ACHN (cell line): ENCODE measurements around the gene ARHGEF5.
"Not testable (repeated sequence)": the region's sequence is repeated elsewhere in the genome, so short reads cannot be mapped to it uniquely, and the experiment has no call there.

ENCODE experiments used
- DNase-seq: peaks from one replicate; pipeline ENCODE4 v3.0.0-alpha.2; 2015
- in situ Hi-C: cut with HindIII; loops from 2 replicates; pipeline ENCODE4 v1.10.0; 2017; ENCODE audit warnings: low sequenced_read_pairs, low pct_ligation_motif_present, low pct_unique_long_range_greater_than_20kb

The ARHGEF5 gene

DNA sequence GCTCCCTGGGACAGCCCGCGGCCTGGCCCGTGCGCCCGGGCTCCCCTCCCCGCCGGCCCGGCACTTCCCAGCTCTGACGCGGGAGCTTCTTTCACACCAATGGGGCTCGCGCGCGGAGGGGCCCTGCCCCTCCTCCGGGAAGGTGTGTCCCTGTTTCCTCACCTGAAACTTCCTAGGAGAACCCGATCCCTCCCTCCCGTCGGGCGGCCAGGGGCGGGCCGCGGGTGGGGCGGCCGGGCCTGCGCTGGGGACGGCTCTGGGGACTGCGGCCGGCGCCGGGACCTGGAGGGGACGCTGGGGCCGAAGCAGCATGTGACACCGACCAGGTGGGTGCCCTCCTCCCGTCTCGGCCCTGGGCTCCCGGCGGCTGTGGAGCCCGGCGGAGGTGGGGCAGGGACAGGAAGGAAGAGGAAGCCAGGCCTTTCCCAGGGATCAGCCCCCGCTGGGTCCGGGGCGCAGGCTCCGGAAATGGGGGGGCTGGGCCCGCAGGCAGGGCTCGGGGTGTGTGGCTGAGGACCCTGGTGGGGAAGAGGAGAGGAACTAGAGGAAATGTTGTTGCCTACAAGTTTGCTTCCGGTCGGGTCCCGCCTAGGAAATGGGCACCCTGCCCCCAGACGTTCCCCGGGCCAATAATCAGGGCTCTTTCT lies at the start of gene ARHGEF5:
ARHGEF5 (plus strand) TSS at position 227 of the 647 bp plus-strand sequence. CDS start 7,268 bp downstream, outside the sequence.
- in situ Hi-C loops, DNase-seq: not testable (repeated sequence)

DNA sequence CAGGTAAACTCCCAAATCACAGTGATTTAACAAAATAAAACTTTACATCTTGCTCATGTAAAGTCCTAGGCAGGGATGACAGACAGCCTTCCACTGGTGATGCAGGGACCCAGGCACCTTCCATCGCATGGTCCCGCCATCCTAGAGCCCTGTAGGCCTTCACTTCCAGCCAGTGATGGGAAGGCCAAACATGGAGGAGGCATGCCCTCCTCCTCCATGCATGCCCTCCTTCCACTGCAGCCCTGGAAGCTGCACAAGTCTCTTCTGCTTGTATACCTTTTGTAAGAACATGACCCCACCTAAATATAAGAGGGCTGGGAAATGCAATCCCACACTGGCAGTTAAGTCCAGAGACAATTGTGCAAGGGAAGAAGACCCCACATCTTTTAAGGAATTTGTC lies 45.5 kb upstream of the ARHGEF5 start:
- DNase-seq, in situ Hi-C loops: not testable (repeated sequence)

DNA sequence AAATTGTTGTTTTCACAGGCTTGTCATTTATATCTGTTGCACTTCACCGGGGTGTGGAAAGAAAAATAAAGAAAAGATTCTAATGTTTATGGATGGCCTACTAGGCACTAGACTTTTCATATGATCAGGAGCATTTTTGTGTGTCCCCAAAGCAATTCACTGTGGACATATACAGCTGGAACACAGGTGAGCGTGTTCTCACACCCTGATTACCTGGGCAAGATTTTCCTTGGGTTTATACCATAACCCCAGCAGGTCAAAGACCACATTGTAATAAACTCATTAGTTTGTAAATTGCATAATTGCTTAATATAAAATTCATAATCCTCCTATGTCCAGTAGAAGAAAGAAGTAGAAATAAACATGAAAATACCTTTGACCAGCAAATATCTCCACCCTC lies 44.0 kb upstream of the ARHGEF5 start:
- DNase-seq, in situ Hi-C loops: not testable (repeated sequence)

DNA sequence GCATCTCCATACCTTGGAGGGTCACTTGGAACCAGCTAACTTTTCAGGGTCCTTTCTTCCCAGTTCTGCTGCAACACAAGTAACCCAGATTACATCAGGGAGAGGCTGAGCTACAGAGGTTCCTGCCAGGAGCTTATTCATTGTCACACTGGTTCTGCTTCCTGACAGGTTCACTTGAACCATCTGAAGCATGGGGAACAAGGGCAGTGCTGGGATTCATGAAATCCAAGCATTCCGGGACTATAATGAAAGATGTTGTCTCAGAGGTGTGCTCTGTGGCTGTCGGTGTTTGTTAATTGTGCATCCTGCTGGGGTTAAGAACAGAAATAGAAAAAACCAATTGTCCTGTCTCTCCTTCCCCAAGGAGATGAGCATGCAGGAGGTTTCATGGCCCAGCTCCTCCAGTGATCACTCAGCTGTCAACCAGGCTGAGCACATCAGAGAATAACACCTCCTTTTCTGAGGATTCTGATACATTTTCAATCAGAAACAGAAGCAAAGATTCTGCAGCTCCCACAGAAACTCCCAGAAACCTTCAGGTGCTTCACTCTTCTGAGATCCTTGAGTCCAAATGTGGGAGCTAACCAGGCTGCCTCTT lies 43.2 kb upstream of the ARHGEF5 start, which contains the start of gene OR2A1:
OR2A1 (plus strand) TSS at position 548 of the 598 bp plus-strand sequence. CDS start 5,706 bp downstream, outside the sequence.
- DNase-seq, in situ Hi-C loops: not testable (repeated sequence)

DNA sequence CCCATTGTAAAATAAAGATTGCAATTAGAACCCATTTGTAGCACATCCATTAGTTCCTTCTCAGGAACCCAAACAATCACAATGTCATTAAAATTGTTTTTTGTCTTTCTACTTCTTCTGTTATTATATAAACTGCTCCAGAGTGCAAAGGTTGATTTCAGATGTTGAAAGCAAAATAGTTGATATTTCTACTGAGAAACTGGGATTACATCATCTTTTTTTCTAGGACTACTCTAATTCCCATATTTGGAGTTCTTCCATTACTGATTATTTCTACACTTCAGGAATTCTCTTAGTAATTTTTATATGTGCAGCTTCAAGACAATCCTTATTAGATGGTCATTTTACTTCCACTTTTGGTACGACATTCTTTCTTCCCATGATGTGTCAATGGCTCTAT lies 37.7 kb upstream of the ARHGEF5 start:
- DNase-seq, in situ Hi-C loops: not testable (repeated sequence)

DNA sequence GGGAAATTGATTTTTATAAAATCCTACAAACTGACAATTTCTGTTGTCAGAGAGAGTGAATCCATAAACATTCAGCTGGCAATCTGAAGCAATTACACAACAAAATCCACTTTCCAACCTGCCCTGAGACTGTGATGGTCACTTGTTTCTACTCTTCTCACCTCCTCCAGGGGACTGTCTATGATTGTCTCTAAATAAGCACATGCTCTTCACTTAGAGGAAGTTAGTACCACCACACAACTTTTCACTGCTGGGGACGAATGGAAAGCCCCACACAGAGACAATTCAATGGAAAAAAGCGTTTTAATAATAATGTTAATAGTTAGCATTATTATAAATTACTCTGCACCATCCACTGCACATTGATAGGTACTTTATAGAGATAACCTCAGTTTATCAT lies 35.7 kb upstream of the ARHGEF5 start:
- in situ Hi-C loops, DNase-seq: not testable (repeated sequence)

DNA sequence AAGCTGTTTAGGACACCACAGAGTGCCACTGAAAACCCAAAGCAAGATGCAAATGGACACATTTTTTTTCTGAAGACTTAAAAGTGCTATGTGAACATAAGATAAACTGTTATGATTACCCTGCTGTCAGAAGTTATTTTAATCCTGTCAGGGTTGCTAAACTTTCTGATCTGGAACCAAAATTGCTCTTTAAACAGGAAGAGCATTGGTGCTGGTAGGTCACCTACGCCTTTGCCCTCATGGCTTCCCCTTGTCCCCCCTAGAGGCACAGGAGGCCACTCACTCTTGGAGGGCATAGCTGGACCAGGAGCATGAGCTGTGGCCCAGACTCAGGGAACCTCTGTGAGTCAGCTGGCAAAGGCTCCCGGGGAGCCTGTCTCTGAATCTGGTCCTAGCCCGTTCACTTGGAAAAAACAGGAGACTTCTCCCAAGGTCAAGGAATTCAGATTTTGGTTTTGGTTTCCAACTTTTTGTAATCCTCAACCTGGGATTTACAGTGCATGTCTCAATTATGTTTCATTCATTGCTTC lies 33.5 kb upstream of the ARHGEF5 start:
- in situ Hi-C loops, DNase-seq: not testable (repeated sequence)

DNA sequence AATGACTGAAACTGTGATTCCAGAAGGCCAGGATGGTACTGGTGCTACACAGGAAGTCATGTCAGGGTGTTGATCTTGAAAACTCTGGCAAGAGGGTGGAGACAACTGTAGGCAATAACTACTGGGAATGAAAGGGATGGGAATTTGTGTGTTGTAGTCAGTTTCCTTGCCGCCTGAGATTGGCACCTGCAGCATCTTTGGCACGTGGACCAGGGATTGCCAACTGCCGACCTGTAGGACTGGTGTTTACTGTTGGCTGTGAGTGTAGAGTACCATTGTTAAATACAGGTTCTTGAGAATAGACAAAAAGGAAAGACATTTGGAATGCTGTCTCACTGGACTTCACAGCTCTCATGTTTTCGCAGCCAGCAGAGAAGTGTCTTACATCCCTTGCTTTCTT lies 31.8 kb upstream of the ARHGEF5 start:
- in situ Hi-C loops = not testable (repeated sequence)

DNA sequence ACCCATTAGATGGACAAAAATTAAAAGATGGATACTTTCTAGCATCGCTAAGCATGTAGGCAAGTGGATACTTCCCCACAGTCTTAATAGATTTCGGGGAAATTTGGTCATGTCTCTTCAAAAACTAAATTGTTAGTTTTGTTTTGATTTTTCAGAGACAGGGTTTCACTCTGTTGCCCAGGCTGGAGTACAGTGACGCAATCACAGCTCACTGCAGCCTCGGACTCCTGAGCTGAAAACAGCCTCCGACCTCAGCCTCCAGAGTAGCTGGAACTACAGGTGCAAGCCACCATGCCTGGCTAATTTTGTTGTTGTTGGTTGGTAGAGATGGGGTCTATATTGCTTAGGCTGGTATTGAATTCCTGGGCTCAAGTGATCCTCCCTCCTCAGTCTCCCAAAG lies 29.3 kb upstream of the ARHGEF5 start:
- DNase-seq, in situ Hi-C loops: not testable (repeated sequence)

More for the DNA sequence above, 31.8 kb upstream of the ARHGEF5 start:
- DNase-seq = not testable (repeated sequence)

DNA sequence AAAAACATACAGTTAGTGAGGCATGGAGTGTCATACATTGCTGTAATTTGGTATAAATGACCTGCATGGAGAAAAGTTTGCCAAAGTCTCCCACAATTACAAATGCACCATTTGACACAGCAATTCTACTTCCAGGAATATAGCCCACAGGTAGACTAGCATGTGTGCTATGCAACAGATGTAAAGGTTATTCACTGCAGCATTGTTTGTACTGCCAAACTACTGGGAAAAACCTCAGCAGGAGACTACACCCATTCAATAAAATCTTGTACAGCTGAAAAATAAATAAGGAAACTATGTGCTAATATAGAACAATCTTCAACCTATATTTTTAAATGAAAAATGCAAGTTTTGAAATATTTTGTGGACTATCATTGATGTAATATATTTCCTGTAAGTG lies 25.2 kb upstream of the ARHGEF5 start:
- in situ Hi-C loops, DNase-seq: not testable (repeated sequence)

DNA sequence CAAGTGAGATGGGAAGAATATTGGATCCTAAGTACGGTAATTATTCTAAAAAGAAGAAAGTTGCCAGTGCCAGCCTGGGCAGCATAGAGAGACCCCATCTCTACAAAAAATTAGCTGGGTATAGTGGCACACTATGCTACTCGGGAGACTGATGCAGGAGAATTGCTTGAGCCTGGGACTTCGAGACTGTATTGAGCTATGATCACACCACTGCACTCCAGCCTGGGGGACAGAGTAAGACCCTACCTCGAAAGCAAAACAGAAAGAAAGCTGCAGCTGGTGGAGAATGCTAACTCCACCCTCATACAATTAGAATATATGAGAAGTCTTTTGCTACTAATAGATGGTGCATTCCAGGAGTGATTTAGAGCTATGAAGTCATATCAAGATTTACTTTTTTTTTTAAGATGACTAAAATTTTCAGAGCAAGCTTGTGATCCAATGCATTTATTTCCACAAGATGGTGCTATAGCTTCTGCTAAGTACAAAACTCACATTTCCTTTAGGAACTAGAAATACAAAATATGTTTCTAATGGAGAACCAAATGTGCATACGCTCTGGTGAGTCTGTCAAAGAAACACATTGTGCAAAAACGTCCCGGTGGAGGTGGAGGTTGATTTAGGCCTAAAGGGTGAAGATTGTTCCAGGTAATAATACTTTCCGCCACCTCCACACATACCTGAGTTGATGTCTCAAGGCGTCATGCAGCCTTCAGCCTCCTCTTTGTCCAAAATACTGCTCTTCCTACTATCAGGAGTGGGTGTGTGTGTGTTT lies 23.8 kb upstream of the ARHGEF5 start:
- DNase-seq, in situ Hi-C loops: not testable (repeated sequence)

DNA sequence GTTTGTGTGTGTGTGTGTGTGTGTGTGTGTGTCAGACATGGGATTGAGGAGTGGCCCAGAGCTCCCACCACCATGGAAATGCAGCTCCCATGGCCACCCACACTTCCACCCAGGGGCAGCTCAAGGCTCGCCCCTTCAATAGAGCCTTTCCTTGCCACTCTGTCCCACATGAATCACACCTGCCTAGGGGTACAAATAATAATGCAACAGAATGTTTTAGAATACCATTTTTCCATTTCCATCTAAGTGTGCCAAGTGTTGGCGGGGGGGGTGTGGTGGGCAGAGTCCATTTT lies 23.3 kb upstream of the ARHGEF5 start:
- in situ Hi-C loops, DNase-seq: not testable (repeated sequence)

DNA sequence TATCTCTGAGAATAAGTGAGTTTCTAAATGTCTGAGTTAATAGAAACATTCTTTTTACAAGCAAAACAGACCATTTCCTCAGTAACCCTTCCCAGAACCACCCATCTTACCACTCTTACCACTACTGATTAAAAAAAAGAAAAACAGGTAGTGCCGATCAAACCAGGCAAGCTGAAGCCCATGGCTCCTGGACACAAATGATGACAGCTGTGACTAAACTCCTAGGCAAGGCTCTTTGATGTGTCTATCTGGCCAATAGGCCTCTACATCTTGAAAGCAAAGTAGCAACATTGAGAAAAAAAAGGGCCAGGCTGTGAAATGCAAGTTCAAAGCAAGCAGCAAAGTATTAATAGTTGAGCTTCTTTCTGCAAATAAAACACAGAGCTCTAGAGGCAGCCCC lies 6.6 kb upstream of the ARHGEF5 start:
- DNase-seq, in situ Hi-C loops: not testable (repeated sequence)

DNA sequence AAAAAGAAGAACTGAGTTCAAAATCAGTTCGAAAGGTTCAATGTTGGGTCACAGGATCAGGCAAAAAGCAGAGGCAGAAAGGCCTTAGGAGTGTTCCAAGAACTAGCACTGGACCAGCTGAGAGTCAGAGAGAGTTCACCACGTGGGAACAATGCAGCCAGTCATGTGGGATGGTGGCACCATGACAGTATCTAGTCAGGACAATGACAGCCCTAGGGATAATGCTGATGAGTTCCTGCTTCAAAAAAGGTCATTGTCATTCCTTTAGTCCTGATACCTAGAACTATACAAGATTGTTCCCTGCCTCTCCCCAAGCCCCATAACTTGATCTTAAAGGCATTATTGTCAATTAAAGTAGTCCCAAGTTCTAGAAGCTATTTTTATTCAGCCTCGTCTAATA lies 3.5 kb upstream of the ARHGEF5 start:
- in situ Hi-C loops, DNase-seq: not testable (repeated sequence)

DNA sequence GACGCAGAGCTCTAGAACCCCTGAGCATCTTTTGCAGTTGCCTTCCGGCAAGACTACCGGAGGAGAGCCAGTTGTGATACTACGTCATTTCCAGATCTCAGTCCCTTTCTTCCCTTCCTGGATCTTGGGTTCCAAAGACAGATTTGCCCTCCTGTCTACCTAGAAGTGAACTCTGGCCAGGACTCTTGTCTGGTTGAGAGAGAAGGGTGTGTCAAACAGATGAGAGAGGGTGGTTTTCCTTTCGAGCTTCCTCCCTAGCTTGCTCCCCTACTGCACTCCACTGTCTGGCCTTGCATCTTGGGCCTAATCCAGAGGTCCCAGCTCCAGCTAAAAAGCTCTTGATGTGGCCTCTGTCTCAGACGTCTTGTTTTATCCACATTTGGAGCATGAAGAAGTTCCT lies 983 bp downstream of the ARHGEF5 start:
- DNase-seq, in situ Hi-C loops: not testable (repeated sequence)

DNA sequence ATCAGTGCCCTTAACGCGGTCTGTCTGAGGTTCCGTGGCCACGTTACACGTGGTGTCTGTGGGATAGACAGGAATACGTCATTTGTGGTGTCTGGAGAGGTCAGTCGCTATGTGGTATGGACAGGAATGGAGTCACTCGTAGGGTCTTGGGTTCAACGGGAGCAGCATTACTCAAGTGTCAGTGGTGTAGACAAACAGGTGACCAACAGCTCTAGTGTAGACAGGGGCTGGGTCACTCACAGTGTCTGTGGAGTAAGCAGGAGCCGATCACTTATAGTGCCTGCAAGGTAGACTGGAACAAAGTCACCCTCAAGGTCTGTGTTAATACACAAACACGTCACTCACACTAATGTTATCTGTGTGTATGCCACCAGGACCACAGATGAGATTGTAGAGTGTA lies 1.7 kb downstream of the ARHGEF5 start:
- in situ Hi-C loops, DNase-seq: not testable (repeated sequence)

DNA sequence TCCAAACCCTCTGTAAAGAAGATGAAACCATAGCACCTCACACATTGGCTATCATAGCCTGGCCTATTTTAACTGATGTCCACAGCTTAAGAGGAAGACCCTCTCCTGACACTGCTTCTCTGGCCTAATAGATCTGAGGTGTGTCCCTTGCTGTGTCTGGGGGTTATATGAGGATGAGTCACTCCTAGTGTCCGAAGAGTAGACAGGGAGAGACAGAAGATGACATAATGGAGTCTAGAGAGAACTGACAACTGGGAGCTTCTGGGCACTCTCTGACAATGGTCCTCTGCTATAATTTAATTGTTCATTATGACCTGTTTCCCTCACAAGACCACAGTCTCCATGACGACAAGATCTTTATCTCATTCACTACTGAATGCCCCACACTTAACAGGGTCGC lies 6.9 kb downstream of the ARHGEF5 start:
- in situ Hi-C loops, DNase-seq: not testable (repeated sequence)

DNA sequence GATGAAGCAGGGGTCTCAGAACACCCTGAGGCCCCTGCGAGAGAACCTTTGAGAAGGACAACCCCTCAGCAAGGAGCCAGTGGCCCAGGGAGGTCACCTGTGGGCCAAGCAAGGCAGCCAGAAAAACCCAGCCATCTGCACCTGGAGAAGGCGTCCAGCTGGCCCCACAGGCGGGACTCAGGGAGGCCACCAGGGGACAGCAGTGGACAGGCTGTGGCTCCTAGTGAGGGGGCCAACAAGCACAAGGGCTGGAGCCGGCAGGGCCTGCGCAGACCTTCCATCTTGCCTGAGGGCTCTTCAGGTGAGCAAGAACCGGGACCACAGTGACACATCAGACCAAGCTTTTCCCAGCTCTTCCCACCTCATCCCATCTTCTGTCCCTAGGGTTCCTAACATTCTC lies 10.3 kb downstream of the ARHGEF5 start:
- DNase-seq, in situ Hi-C loops: not testable (repeated sequence)

DNA sequence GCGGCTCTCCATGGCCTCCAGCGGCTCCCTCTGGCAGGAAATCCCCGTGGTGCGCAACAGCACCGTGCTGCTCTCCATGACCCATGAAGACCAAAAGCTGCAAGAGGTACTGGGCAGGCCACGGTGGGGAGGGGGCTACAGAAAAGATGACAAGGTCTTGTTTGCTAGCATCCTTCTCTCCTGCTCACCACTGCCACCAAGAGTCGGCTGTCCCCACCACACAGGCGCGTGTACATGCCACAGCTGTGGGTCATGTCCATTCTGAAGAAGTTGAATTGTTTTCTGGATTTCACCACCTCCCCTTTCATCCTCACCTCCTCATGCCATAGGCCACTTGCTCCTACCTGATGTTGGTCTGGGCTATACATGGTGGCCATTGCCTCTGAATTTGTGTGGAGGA lies 12.0 kb downstream of the ARHGEF5 start:
- in situ Hi-C loops = not testable (repeated sequence)

More for the DNA sequence above, 12.0 kb downstream of the ARHGEF5 start:
- DNase-seq = not testable (repeated sequence)
